ENCODE data around the gene GLI1. TPM values are rescaled to one million over a fixed set of nuclear protein-coding genes. Genes with fewer than 3 reads are reported as not detected.

Gene GLI1
- total RNA-seq, 5 donors from 2014 or later (not counting 1 experiment from before 2014, with no cell fraction given): 0.53 to 1.6 (median 0.82) TPM

- H3K9me3 Mint-ChIP-seq: no peaks in the 10 kb centered on the region
- Histone ChIP-seq H3K4me3 (ENCODE audit: control insufficient read depth in 1 of 2, extremely low read depth in 1 of 2, low read length in 1 of 2) (peak overlapping the region; percentile 83 to 91), H3K36me3 (ENCODE audit: control insufficient read depth in 2 of 2, extremely low read depth in 1 of 2, insufficient read depth in 1 of 2, low read length in 1 of 2) (peaks cover 8 to 25% of the 10 kb centered on the region in 2 donors), H3K9me3 (no peaks in the 10 kb centered on the region), H3K4me1 (ENCODE audit: control insufficient read depth in 1 of 2, extremely low read depth in 1 of 2, insufficient read depth in 2 of 2, low read length in 2 of 2) (peaks cover 28 to 86% of the 10 kb centered on the region in 2 experiments), H3K27me3 (replicated peaks in 1 of 2; ENCODE audit: control insufficient read depth in 2 of 2, extremely low read depth in 1 of 2, insufficient read depth in 2 of 2, low read length in 1 of 2) (no peaks in the 10 kb centered on the region), H3K27ac (ENCODE audit: low read length) (peak overlapping the region; percentile 98)
- no peaks in the 10 kb centered on the region for H3K27me3 Mint-ChIP-seq
- peaks cover 68 to 83% (median 82%) of the 10 kb centered on the region in 3 donors for H3K4me1 Mint-ChIP-seq
- H3K36me3 Mint-ChIP-seq: peaks cover 26% of the 10 kb centered on the region
- DNase-seq (peak in 28 of 35 experiments; percentile 15 to 78 (median 44)), ATAC-seq (replicated peaks in 1 of 4) (peak; percentile 55 to 57 (median 56))
- ChIA-PET POLR2A (interaction anchor here in 1 of 2 donors (1.0 to 1.4 kb wide), 4 partner anchors 19 to 463 kb away, joined by 3 to 6 read pairs (median 4); partner anchors contain the start of genes ATP23 and DDIT3), CTCF (interaction anchor here (0.6 to 4.2 kb wide), 11 partner anchors 8 to 166 kb away, joined by 3 to 53 read pairs (median 4); partner anchors contain the start of genes DDIT3 (in 1 of the 2) and GLI1 (in 1 of the 2))
- WGBS (ENCODE audit: insufficient coverage): 12% methylated on average over 3 of the region's 12 CpGs
- peak overlapping the region; percentile 98 for H3K27ac Mint-ChIP-seq
- H3K4me3 Mint-ChIP-seq: peak overlapping the region; percentile 98 to 99 (median 98)
These were observed 18.4 kb downstream of the GLI1 start for GRCh38 chr12:57477710-57478681.

GRCh38 chr12:57479043-57479375 is 19.4 kb downstream of the GLI1 start:
- no peaks in the 10 kb centered on the region for H3K27me3 Mint-ChIP-seq
- peak overlapping the region; percentile 48 to 83 for H3K4me3 ChIP-seq (ENCODE audit: control insufficient read depth in 1 of 2, extremely low read depth in 1 of 2, low read length in 1 of 2)
- no peak for ATAC-seq (replicated peaks in 1 of 4)
- DNase-seq: peak in 1 of 35 experiments; percentile 34
- CTCF ChIA-PET: interaction anchor here in 1 of 2 donors (4.2 kb wide), 1 partner anchor 20 kb away, joined by 23 read pairs; the partner anchor contains the start of gene GLI1
- H3K9me3 Mint-ChIP-seq: no peaks in the 10 kb centered on the region
- peaks cover 18% of the 10 kb centered on the region for H3K36me3 Mint-ChIP-seq
- peaks cover 65 to 80% (median 73%) of the 10 kb centered on the region in 3 donors for H3K4me1 Mint-ChIP-seq
- WGBS (ENCODE audit: insufficient coverage): 88% methylated on average over 2 of the region's 10 CpGs
- H3K27me3 ChIP-seq (replicated peaks in 1 of 2; ENCODE audit: control insufficient read depth in 2 of 2, extremely low read depth in 1 of 2, insufficient read depth in 2 of 2, low read length in 1 of 2): no peaks in the 10 kb centered on the region
- H3K27ac ChIP-seq (ENCODE audit: low read length): peak overlapping the region; percentile 98
- peak overlapping the region; percentile 98 for H3K27ac Mint-ChIP-seq
- peaks cover 8 to 17% of the 10 kb centered on the region in 2 donors for H3K36me3 ChIP-seq (ENCODE audit: control insufficient read depth in 2 of 2, extremely low read depth in 1 of 2, insufficient read depth in 1 of 2, low read length in 1 of 2)
- H3K4me1 ChIP-seq (ENCODE audit: control insufficient read depth in 1 of 2, extremely low read depth in 1 of 2, insufficient read depth in 2 of 2, low read length in 2 of 2): peaks cover 28 to 79% of the 10 kb centered on the region in 2 experiments
- H3K9me3 ChIP-seq: no peaks in the 10 kb centered on the region
- H3K4me3 Mint-ChIP-seq: peak overlapping the region; percentile 98 to 99 (median 98)
- POLR2A ChIA-PET: interaction anchor here in 1 of 2 donors (1.3 to 1.9 kb wide), 2 partner anchors 20 to 42 kb away, joined by 3 to 10 read pairs; partner anchors contain the start of gene DDIT3

GRCh38 chr12:57479376-57480115 is 20.0 kb downstream of the GLI1 start, which contains the start of gene ARHGAP9:
Gene ARHGAP9, minus strand, starts transcription at chr12:57479866. Its CDS starts 460 bp downstream, at chr12:57479406.
- Mint-ChIP-seq H3K27me3 (no peaks in the 10 kb centered on the region), H3K27ac (peak within 1 kb of the TSS; percentile 98), H3K4me3 (peak within 1 kb of the TSS; percentile 98 to 99 (median 98)), H3K4me1 (peaks cover 60 to 75% (median 68%) of the 10 kb centered on the region in 3 donors), H3K9me3 (no peaks in the 10 kb centered on the region), H3K36me3 (peaks cover 13% of the 10 kb centered on the region)
- H3K4me1 ChIP-seq (ENCODE audit: control insufficient read depth in 1 of 2, extremely low read depth in 1 of 2, insufficient read depth in 2 of 2, low read length in 2 of 2): peaks cover 28 to 73% of the 10 kb centered on the region in 2 experiments
- ChIA-PET CTCF (interaction anchor here (0.7 to 4.2 kb wide), 5 partner anchors 18 to 47 kb away, joined by 3 to 23 read pairs (median 4); partner anchors contain the start of genes DDIT3 (in 1 of the 2) and GLI1 (in 1 of the 2)), POLR2A (interaction anchor here (0.5 to 1.9 kb wide), 10 partner anchors 20 to 851 kb away, joined by 3 to 10 read pairs (median 4); partner anchors contain the start of genes DDIT3 (in 1 of the 2) and GLI1 (in 1 of the 2))
- DNase-seq (peak; percentile 33 to 87 (median 66)), ATAC-seq (replicated peaks in 1 of 4) (peak; percentile 58 to 73 (median 64))
- no peaks in the 10 kb centered on the region for H3K27me3 ChIP-seq (replicated peaks in 1 of 2; ENCODE audit: control insufficient read depth in 2 of 2, extremely low read depth in 1 of 2, insufficient read depth in 2 of 2, low read length in 1 of 2)
- peaks cover 8 to 12% of the 10 kb centered on the region in 2 donors for H3K36me3 ChIP-seq (ENCODE audit: control insufficient read depth in 2 of 2, extremely low read depth in 1 of 2, insufficient read depth in 1 of 2, low read length in 1 of 2)
- peak within 1 kb of the TSS; percentile 48 to 83 for H3K4me3 ChIP-seq (ENCODE audit: control insufficient read depth in 1 of 2, extremely low read depth in 1 of 2, low read length in 1 of 2)
- WGBS (ENCODE audit: insufficient coverage): 28% methylated on average over 3 of the region's 6 CpGs
- H3K9me3 ChIP-seq: no peaks in the 10 kb centered on the region
- peak within 1 kb of the TSS; percentile 98 for H3K27ac ChIP-seq (ENCODE audit: low read length)

- WGBS (ENCODE audit: insufficient coverage): no CpG with 5 or more reads among the region's 1 CpG
- ATAC-seq (replicated peaks in 1 of 4) (no peak), DNase-seq (no peak)
- Histone ChIP-seq H3K36me3 (ENCODE audit: control insufficient read depth in 2 of 2, extremely low read depth in 1 of 2, insufficient read depth in 1 of 2, low read length in 1 of 2) (no peaks in the 10 kb centered on the region), H3K9me3 (no peaks in the 10 kb centered on the region), H3K27me3 (replicated peaks in 1 of 2; ENCODE audit: control insufficient read depth in 2 of 2, extremely low read depth in 1 of 2, insufficient read depth in 2 of 2, low read length in 1 of 2) (no peaks in the 10 kb centered on the region), H3K4me3 (ENCODE audit: control insufficient read depth in 1 of 2, extremely low read depth in 1 of 2, low read length in 1 of 2) (no peak overlapping the region), H3K4me1 (ENCODE audit: control insufficient read depth in 1 of 2, extremely low read depth in 1 of 2, insufficient read depth in 2 of 2, low read length in 2 of 2) (peaks cover 25 to 52% of the 10 kb centered on the region in 2 experiments), H3K27ac (ENCODE audit: low read length) (peak overlapping the region; percentile 98)
- peak overlapping the region; percentile 98 for H3K27ac Mint-ChIP-seq
- H3K36me3 Mint-ChIP-seq: peaks cover 5% of the 10 kb centered on the region
- no peaks in the 10 kb centered on the region for H3K27me3 Mint-ChIP-seq
- H3K9me3 Mint-ChIP-seq: no peaks in the 10 kb centered on the region
- peak overlapping the region in 2 of 3 donors; percentile 0 to 98 for H3K4me3 Mint-ChIP-seq
- CTCF ChIA-PET: interaction anchor here in 1 of 2 donors (4.2 kb wide), 1 partner anchor 23 kb away, joined by 23 read pairs; the partner anchor contains the start of gene GLI1
- H3K4me1 Mint-ChIP-seq: peaks cover 48 to 59% (median 55%) of the 10 kb centered on the region in 3 donors
- POLR2A ChIA-PET: interaction anchor here in 1 of 2 donors (0.9 kb wide), 1 partner anchor 33 kb away, joined by 5 read pairs; no protein-coding TSS in a partner anchor
These were observed 22.1 kb downstream of the GLI1 start for GRCh38 chr12:57481671-57482070.

- H3K36me3 ChIP-seq (ENCODE audit: control insufficient read depth in 2 of 2, extremely low read depth in 1 of 2, insufficient read depth in 1 of 2, low read length in 1 of 2): no peaks in the 10 kb centered on the region
- DNase-seq (no peak), ATAC-seq (replicated peaks in 1 of 4) (no peak)
- H3K4me1 ChIP-seq (ENCODE audit: control insufficient read depth in 1 of 2, extremely low read depth in 1 of 2, insufficient read depth in 2 of 2, low read length in 2 of 2): peaks cover 23 to 48% of the 10 kb centered on the region in 2 experiments
- H3K27ac Mint-ChIP-seq: peak overlapping the region; percentile 40 to 42
- H3K27ac ChIP-seq (ENCODE audit: low read length): no peak overlapping the region
- no peaks in the 10 kb centered on the region for H3K9me3 Mint-ChIP-seq
- 89% methylated on average over 5 of the region's 5 CpGs for WGBS (ENCODE audit: insufficient coverage)
- H3K4me3 Mint-ChIP-seq: no peak overlapping the region
- H3K27me3 ChIP-seq (replicated peaks in 1 of 2; ENCODE audit: control insufficient read depth in 2 of 2, extremely low read depth in 1 of 2, insufficient read depth in 2 of 2, low read length in 1 of 2): no peaks in the 10 kb centered on the region
- no peaks in the 10 kb centered on the region for H3K9me3 ChIP-seq
- H3K4me1 Mint-ChIP-seq: peaks cover 50 to 55% (median 53%) of the 10 kb centered on the region in 3 donors
- H3K27me3 Mint-ChIP-seq: no peaks in the 10 kb centered on the region
- no peak overlapping the region for H3K4me3 ChIP-seq (ENCODE audit: control insufficient read depth in 1 of 2, extremely low read depth in 1 of 2, low read length in 1 of 2)
- peaks cover 4% of the 10 kb centered on the region for H3K36me3 Mint-ChIP-seq
- ChIA-PET POLR2A (no interaction called here), CTCF (no interaction called here)
These were observed 23.9 kb downstream of the GLI1 start for GRCh38 chr12:57483466-57483865.
